Measurements from ENCODE around the gene ERBB4.

- TF ChIP-seq CTCF (IDR thresholded peaks at IDR 0.05) = no peak
- no peak for TF ChIP-seq EP300 (IDR thresholded peaks at IDR 0.05; ENCODE audit: low read depth)
- TF ChIP-seq POLR2A (IDR thresholded peaks at IDR 0.05) = no peak
These were observed 850.4 kb downstream of the ERBB4 start for GRCh38 chr2:211688196-211688595.

All from transverse colon (tissue), 3 donors.